Breast epithelium (tissue), 3 donors: ENCODE results near the gene PRKAA1.

Source experiments
- POLR2A ChIP-seq: fragments of 450-650 bp; IDR thresholded peaks from one replicate; pipeline ENCODE4 v1.6.1; 2016; ENCODE audit warnings: antibody characterized with exemption, mild to moderate bottlenecking, moderate library complexity
- TF ChIP-seq, protein P1 (sequence below), 3 donors: fragments of 450-650 bp; IDR thresholded peaks; one replicate each; pipeline ENCODE4 v1.5.1; 2016 to 2017; ENCODE audit warnings: antibody characterized with exemption in 3 of 3, mild to moderate bottlenecking in 3 of 3, moderate library complexity in 3 of 3

GRCh38 chr5:40834849-40835787 lies 36.9 kb upstream of the PRKAA1 start, which contains the start of gene RPL37:
- peak; percentile 49 for TF ChIP-seq POLR2A
- TF ChIP-seq, protein P1, sequence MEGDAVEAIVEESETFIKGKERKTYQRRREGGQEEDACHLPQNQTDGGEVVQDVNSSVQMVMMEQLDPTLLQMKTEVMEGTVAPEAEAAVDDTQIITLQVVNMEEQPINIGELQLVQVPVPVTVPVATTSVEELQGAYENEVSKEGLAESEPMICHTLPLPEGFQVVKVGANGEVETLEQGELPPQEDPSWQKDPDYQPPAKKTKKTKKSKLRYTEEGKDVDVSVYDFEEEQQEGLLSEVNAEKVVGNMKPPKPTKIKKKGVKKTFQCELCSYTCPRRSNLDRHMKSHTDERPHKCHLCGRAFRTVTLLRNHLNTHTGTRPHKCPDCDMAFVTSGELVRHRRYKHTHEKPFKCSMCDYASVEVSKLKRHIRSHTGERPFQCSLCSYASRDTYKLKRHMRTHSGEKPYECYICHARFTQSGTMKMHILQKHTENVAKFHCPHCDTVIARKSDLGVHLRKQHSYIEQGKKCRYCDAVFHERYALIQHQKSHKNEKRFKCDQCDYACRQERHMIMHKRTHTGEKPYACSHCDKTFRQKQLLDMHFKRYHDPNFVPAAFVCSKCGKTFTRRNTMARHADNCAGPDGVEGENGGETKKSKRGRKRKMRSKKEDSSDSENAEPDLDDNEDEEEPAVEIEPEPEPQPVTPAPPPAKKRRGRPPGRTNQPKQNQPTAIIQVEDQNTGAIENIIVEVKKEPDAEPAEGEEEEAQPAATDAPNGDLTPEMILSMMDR (IDR thresholded peaks at IDR 0.05), result no peak
